Smooth muscle cell (in vitro differentiated cells): ENCODE results near the gene ACTG1. TPM values are rescaled to one million over a fixed set of nuclear protein-coding genes. Genes with fewer than 3 reads are reported as not detected.

Source experiments
- DNase-seq: peaks from one replicate; lab custom pipeline; 2025; ENCODE audit not compliant: unreplicated experiment; lab: John Stamatoyannopoulos, UW
- H2AFZ ChIP-seq: fragments of 200-600 bp; sonication (generic); 2 replicates; pipeline ENCODE4 v1.6.0; 2016; ENCODE audit warnings: antibody characterized with exemption, low read depth, mild to moderate bottlenecking
- H3F3A ChIP-seq: fragments of 200-600 bp; sonication (generic); 2 replicates; pipeline ENCODE4 v1.6.0; 2017; ENCODE audit warnings: antibody characterized with exemption, low read depth
- H3K27ac ChIP-seq: fragments of 200-600 bp; sonication (generic); 2 replicates; pipeline ENCODE4 v1.5.1; 2016; ENCODE audit warnings: low read depth, mild to moderate bottlenecking
- H3K27me3 ChIP-seq: fragments of 200-600 bp; sonication (generic); 2 replicates; pipeline ENCODE4 v1.6.1; 2016; ENCODE audit warnings: low read depth, mild to moderate bottlenecking
- H3K36me3 ChIP-seq: fragments of 200-600 bp; sonication (generic); 2 replicates; pipeline ENCODE4 v1.5.1; 2016; ENCODE audit warnings: low read depth
- H3K4me1 ChIP-seq: fragments of 200-600 bp; sonication (generic); 2 replicates; pipeline ENCODE4 v1.5.1; 2016; ENCODE audit warnings: low read depth
- H3K4me2 ChIP-seq: fragments of 200-600 bp; sonication (generic); 2 replicates; pipeline ENCODE4 v1.6.0; 2016; ENCODE audit warnings: mild to moderate bottlenecking
- H3K4me3 ChIP-seq: fragments of 200-600 bp; sonication (generic); 2 replicates; pipeline ENCODE4 v1.5.1; 2016; ENCODE audit warnings: mild to moderate bottlenecking
- H3K79me2 ChIP-seq: fragments of 200-600 bp; sonication (generic); 2 replicates; pipeline ENCODE4 v1.6.0; 2016; ENCODE audit warnings: low read depth, mild to moderate bottlenecking
- H3K9ac ChIP-seq: fragments of 200-600 bp; sonication (generic); 2 replicates; pipeline ENCODE4 v1.6.0; 2016; ENCODE audit warnings: low read depth
- H3K9me3 ChIP-seq: fragments of 200-600 bp; sonication (generic); replicated peaks from 2 replicates; pipeline ENCODE4 v1.5.1; 2016; ENCODE audit warnings: low read depth
- H4K20me1 ChIP-seq: fragments of 200-600 bp; sonication (generic); 2 replicates; pipeline ENCODE4 v1.6.0; 2016; ENCODE audit warnings: low read depth
- WGBS: methylation state at CpG from one replicate; pipeline ENCODE4 v1.1.7; 2016; ENCODE audit warnings: low lambda C conversion rate; 5-methylcytosine and 5-hydroxymethylcytosine counted together
- polyA plus RNA-seq: library from polyadenylated mRNA; unstranded; fragments of >200 nt; fragmentation: Nextera tagmentation; extraction: Ambion mirVana; gene quantifications from 2 replicates; pipeline ENCODE4 v1.2.1, GENCODE V29; 2016
- total RNA-seq: library from RNA; depleted of rRNA; stranded (reverse); fragments of >200 nt; gene quantifications from 2 replicates; pipeline ENCODE4 v1.2.3, GENCODE V29; 2014
- TF ChIP-seq, protein P1 (sequence below): fragments of 200-600 bp; sonication (generic); IDR thresholded peaks from 2 replicates; pipeline ENCODE4 v1.5.1; 2017; ENCODE audit warnings: borderline replicate concordance, mild to moderate bottlenecking, antibody characterized with exemption; ENCODE audit not compliant: insufficient read depth, poor library complexity, severe bottlenecking

Gene ACTG1
- total and polyA plus RNA-seq, 2 experiments from 2014 or later: 5,332 to 6,793 TPM

- H3K27me3 ChIP-seq: no peaks in the 10 kb centered on the region
- 90% methylated on average over 6 of the region's 6 CpGs for WGBS
- no peak overlapping the region for H2AFZ ChIP-seq
Observed at GRCh38 chr17:81529437-81529803, 16.8 kb upstream of the ACTG1 start.

DNA sequence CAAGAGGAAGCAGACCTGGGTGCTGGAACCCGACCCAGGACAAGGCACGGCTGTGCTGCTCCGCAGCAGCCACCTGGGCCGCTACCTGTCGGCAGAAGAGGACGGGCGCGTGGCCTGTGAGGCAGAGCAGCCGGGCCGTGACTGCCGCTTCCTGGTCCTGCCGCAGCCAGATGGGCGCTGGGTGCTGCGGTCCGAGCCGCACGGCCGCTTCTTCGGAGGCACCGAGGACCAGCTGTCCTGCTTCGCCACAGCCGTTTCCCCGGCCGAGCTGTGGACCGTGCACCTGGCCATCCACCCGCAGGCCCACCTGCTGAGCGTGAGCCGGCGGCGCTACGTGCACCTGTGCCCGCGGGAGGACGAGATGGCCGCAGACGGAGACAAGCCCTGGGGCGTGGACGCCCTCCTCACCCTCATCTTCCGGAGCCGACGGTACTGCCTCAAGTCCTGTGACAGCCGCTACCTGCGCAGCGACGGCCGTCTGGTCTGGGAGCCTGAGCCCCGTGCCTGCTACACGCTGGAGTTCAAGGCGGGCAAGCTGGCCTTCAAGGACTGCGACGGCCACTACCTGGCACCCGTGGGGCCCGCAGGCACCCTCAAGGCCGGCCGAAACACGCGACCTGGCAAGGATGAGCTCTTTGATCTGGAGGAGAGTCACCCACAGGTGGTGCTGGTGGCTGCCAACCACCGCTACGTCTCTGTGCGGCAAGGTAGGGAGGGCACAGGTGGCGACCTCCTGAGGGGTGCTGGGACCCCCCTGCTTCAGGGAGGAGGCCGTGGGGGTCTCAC, 16.2 kb upstream of the ACTG1 start:
- H3K9me3 ChIP-seq: no peaks in the 10 kb centered on the region
- peaks cover under 1% of the 10 kb centered on the region for H4K20me1 ChIP-seq
- H3K9ac ChIP-seq: no peak overlapping the region
- no peak overlapping the region for H3K27ac ChIP-seq
- H2AFZ ChIP-seq: no peak overlapping the region
- H3K36me3 ChIP-seq: no peaks in the 10 kb centered on the region
- no peak overlapping the region for H3K4me3 ChIP-seq
- H3K4me2 ChIP-seq: no peak overlapping the region
- H3K79me2 ChIP-seq: no peaks in the 10 kb centered on the region
- TF ChIP-seq, protein P1, sequence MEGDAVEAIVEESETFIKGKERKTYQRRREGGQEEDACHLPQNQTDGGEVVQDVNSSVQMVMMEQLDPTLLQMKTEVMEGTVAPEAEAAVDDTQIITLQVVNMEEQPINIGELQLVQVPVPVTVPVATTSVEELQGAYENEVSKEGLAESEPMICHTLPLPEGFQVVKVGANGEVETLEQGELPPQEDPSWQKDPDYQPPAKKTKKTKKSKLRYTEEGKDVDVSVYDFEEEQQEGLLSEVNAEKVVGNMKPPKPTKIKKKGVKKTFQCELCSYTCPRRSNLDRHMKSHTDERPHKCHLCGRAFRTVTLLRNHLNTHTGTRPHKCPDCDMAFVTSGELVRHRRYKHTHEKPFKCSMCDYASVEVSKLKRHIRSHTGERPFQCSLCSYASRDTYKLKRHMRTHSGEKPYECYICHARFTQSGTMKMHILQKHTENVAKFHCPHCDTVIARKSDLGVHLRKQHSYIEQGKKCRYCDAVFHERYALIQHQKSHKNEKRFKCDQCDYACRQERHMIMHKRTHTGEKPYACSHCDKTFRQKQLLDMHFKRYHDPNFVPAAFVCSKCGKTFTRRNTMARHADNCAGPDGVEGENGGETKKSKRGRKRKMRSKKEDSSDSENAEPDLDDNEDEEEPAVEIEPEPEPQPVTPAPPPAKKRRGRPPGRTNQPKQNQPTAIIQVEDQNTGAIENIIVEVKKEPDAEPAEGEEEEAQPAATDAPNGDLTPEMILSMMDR: no peak
- no peaks in the 10 kb centered on the region for H3F3A ChIP-seq
- DNase-seq: no peak
- H3K4me1 ChIP-seq: no peaks in the 10 kb centered on the region
- H3K27me3 ChIP-seq: no peaks in the 10 kb centered on the region
- 93% methylated on average over 61 of the region's 62 CpGs for WGBS

More at GRCh38 chr17:81529437-81529803, 16.8 kb upstream of the ACTG1 start:
- Histone ChIP-seq H3K4me2 (no peak overlapping the region), H3F3A (no peaks in the 10 kb centered on the region), H3K36me3 (no peaks in the 10 kb centered on the region), H3K27ac (no peak overlapping the region), H3K4me1 (no peaks in the 10 kb centered on the region), H3K79me2 (no peaks in the 10 kb centered on the region), H3K9ac (no peak overlapping the region), H4K20me1 (no peaks in the 10 kb centered on the region), H3K4me3 (no peak overlapping the region), H3K9me3 (no peaks in the 10 kb centered on the region)
- TF ChIP-seq, protein P1: no peak
- DNase-seq: no peak

DNA sequence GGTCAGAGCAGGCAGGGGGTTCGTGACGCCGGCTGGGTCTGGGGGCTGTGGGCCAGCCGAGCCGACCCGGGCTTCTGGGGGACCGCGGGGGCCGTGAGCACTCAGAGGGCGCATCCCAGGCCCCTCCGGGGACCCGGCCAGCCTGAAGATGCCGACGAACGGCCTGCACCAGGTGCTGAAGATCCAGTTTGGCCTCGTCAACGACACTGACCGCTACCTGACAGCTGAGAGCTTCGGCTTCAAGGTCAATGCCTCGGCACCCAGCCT, 15.7 kb upstream of the ACTG1 start:
- H3K4me3 ChIP-seq: no peak overlapping the region
- H3K36me3 ChIP-seq: no peaks in the 10 kb centered on the region
- H3K27ac ChIP-seq: no peak overlapping the region
- no peaks in the 10 kb centered on the region for H3K4me1 ChIP-seq
- TF ChIP-seq, protein P1: no peak
- H3K9ac ChIP-seq: no peak overlapping the region
- H4K20me1 ChIP-seq: peaks cover 6% of the 10 kb centered on the region
- H3K9me3 ChIP-seq: no peaks in the 10 kb centered on the region
- no peak overlapping the region for H2AFZ ChIP-seq
- no peaks in the 10 kb centered on the region for H3K79me2 ChIP-seq
- no peaks in the 10 kb centered on the region for H3K27me3 ChIP-seq
- H3K4me2 ChIP-seq: no peak overlapping the region
- H3F3A ChIP-seq: no peaks in the 10 kb centered on the region
- 92% methylated on average over 12 of the region's 20 CpGs for whole genome bisulfite sequencing
- DNase-seq: no peak
